KOPT-K1 (cell line): ENCODE measurements around the gene ARSB.

Experiments used
- H3K27ac ChIP-seq: fragments of 200-600 bp; sonication (generic); 2 replicates; pipeline ENCODE4 v1.5.1; 2016; ENCODE audit warnings: antibody characterized with exemption, mild to moderate bottlenecking, low read depth, low read length; ENCODE audit not compliant: poor library complexity, severe bottlenecking
- H3K36me3 ChIP-seq: fragments of 200-600 bp; sonication (generic); 2 replicates; pipeline ENCODE4 v1.5.1; 2017; ENCODE audit warnings: antibody characterized with exemption, mild to moderate bottlenecking, low read length, moderate library complexity; ENCODE audit not compliant: insufficient read depth
- H3K9me3 ChIP-seq: fragments of 200-600 bp; sonication (generic); 2 replicates; pipeline ENCODE4 v1.5.1; 2017; ENCODE audit warnings: antibody characterized with exemption, low read length, mild to moderate bottlenecking; ENCODE audit not compliant: insufficient read depth, poor library complexity, severe bottlenecking

ARSB gene

DNA sequence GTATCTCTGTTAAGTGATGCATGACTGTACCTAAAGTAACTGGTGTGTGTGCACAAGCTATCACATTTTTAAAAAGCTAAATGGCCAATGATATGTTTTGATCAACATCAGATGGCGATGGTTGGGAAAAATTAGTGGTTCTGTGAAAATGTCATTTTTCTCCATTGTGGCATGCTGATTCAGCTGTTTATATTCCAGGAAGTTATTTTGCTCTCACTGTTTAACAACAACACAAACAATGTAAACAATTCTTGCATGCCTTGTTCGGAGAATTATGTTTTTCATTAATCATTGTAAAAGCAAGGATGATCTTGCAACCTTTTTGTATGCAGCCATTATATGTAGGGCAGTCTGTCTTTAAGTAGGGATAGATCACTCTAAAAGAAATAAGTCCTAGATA is 230.5 kb downstream of the ARSB start:
- H3K36me3 ChIP-seq, result no peaks in the 10 kb centered on the region
- no peaks in the 10 kb centered on the region for H3K9me3 ChIP-seq
- H3K27ac ChIP-seq, result no peak overlapping the region

DNA sequence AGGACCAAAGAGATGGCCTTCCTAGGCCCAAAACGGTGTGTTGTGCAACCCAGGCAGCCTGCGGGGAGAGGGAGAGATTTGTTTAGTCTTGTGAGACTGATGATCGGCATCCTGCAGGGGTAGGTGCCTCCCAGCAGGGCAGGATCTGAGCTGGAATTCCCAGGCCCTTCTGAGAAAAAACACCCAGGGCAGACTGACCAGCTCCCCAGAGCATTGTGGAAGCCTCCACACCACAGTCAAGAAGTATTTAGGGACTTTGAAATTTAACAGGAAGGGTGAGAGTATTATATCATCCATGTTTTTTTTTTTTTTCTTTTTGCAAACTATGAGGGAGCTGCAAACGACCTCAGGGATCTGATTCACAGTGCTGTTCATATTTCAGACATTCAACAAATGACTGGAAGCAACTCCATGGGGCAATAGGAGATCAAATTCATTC is 232.0 kb downstream of the ARSB start:
- Histone ChIP-seq H3K9me3 (no peaks in the 10 kb centered on the region), H3K27ac (no peak overlapping the region), H3K36me3 (no peaks in the 10 kb centered on the region)

DNA sequence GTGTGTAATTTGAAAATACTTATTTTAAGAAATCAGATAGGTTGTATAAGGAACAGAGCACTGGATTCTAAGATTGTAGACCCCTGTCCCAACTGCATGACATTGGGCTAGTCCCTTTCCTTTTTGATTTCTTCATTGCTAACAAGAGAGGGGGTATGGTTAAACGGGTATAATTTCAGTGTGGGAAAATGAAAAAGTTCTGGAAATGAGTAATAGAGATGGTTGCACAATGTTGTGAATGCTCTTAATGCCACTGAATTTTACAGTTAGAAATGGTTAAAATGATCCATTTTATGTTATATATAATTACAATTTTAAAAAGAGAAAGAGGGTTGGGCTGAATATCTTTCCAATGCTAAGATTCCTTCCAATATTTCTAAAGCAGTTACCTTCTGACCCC is 233.2 kb downstream of the ARSB start:
- no peaks in the 10 kb centered on the region for H3K9me3 ChIP-seq
- H3K36me3 ChIP-seq, result no peaks in the 10 kb centered on the region
- no peak overlapping the region for H3K27ac ChIP-seq

DNA sequence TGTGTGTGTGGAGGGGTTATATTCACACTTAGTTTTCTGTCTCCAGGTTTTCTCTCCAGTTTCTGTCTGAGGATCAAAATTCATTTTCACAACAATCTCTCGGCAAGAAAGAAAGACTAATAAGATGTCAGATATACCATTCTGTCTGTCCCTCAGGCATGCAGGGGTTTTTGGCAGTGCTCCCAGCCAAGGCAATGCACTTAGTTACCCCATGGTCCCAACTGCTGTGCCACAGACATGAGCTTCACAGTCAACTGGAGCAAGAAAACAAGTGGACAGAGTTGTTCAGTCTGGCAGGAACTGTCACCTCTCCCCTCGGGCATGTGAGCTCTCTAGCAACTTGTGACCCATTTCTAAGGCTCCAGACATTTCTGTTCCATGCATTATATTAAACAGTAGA is 234.8 kb downstream of the ARSB start:
- no peaks in the 10 kb centered on the region for H3K36me3 ChIP-seq
- no peaks in the 10 kb centered on the region for H3K9me3 ChIP-seq
- no peak overlapping the region for H3K27ac ChIP-seq

DNA sequence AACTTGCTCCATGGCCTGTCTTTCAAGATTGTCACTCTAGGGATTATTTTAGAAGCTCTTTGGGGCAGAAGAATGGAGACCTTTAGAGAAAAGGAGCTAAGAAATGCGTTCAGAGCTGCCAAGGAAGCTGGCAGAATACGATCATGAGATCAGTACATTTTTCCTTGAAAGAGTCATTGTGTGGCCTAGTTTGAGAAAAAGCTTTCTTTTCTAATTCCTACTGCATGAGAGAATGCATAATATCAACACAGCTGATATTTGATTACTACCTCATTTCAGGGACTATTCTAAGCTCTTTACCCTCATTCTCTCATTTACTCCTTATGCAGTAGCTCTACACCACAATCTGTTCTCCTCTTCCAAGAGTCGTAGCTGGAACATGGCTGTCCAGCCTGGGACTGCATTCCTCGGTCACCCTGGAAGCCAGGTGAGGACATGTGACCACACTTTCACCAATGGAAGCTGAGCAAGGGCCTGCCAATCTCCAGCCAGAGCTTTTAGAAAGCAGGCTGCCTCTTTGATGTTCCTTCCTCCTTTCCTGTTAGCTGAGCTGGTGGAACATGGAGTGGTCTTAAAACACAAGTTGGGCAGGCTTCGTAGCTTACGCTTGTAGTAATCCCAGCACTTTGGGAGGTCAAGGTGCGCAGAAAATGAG is 237.3 kb downstream of the ARSB start:
- Histone ChIP-seq H3K9me3 (no peaks in the 10 kb centered on the region), H3K36me3 (no peaks in the 10 kb centered on the region), H3K27ac (no peak overlapping the region)

DNA sequence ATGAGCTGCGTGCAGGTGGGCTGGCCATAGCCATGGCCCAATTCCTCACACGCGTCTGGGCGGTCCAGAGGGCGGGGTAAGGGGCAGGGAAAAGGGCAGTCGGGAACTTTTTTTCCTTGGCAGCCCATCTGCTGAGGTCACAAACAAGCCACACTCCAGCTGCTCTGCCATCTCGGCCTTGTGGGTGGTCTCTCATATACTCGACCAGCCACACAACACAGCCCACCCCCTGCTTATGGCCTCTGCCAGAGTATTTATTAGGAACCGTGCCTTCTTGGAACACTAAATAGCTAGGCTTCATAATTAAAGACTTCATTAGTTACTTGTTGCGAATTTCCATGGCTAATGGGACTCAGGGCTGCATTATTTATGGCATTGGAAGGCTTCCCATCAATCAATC is 238.1 kb downstream of the ARSB start:
- Histone ChIP-seq H3K9me3 (no peaks in the 10 kb centered on the region), H3K27ac (no peak overlapping the region), H3K36me3 (no peaks in the 10 kb centered on the region)

DNA sequence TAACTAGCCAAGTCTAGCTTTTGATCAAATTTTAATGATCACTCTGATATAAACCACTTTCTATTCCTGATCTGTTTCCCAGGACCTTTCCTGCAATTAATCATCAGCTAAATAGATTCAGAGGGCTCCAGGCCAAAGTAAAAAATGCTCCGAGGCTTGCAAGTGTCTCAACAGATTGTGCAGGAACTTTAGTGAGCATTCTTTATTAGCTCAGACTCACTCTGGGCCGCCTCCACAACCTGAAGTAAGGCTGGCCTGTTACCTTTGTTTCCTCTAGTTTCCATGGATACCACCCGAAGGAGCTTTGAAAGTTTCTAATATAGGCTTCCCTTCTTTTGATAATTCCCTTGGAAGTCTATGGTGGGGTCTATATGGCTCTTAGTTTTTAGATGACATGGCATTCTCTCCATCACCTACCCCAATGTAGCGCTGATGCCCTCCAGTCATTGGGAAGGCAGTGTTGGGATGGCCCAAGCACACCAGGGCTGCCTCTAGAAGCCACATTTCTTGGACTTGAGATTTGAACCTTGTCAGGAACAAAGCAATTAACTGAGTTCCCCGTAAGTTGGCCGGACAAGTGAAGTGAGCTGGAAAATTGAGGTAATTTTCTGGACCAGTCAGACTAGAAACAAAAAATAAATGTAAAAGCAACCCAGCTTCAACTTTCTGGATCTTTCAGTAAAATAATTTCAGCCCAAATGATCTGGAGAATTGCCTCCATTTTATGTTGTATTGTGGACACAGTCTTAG is 238.9 kb downstream of the ARSB start:
- no peaks in the 10 kb centered on the region for H3K9me3 ChIP-seq
- no peak overlapping the region for H3K27ac ChIP-seq
- no peaks in the 10 kb centered on the region for H3K36me3 ChIP-seq

DNA sequence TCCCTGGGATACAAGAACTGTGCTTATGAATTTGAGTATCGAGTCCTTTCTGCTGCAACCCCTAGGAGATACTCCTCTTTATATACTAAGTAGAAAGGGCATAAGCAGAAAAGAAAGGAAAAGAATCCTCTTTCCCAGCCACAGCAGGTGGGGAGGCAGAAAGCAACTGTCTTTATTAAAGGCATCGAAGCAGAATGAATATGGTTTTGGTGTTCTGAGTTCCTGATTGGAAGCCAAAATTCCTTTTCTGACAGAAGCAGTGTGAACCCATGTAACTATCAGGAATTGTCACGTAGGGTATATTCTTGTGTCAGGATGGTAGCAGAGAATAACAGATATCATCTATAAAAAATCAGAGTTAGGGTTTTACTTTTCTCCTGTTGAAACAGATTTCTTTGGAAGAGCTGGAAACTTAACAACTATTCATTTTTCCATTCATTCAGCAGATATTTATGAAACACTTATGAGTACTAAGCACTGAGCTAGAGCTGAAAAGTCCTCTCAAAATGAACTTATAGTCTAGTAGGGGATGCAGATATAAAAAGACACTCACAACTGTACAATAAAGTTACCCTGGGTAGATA is 240.1 kb downstream of the ARSB start:
- Histone ChIP-seq H3K27ac (no peak overlapping the region), H3K9me3 (no peaks in the 10 kb centered on the region), H3K36me3 (no peaks in the 10 kb centered on the region)

DNA sequence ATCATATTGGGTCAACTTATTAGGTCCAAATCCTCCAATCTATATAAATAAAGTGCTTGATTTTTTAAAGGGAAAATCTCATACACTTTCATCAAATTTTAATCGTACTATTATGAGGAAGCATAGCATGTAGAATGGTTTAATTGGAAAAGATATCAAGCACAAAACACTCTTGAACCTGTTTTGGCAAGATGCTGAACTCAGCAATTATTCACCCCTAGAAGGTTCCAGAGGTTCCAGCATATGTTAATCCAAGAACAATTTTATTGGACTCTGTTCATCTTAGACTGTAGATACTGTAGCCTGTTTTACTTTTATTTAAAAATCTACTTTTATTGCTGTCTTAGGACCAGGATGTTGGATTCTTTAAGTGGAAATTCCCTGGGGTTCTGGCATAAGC is 244.1 kb downstream of the ARSB start:
- Histone ChIP-seq H3K9me3 (no peaks in the 10 kb centered on the region), H3K27ac (no peak overlapping the region)

DNA sequence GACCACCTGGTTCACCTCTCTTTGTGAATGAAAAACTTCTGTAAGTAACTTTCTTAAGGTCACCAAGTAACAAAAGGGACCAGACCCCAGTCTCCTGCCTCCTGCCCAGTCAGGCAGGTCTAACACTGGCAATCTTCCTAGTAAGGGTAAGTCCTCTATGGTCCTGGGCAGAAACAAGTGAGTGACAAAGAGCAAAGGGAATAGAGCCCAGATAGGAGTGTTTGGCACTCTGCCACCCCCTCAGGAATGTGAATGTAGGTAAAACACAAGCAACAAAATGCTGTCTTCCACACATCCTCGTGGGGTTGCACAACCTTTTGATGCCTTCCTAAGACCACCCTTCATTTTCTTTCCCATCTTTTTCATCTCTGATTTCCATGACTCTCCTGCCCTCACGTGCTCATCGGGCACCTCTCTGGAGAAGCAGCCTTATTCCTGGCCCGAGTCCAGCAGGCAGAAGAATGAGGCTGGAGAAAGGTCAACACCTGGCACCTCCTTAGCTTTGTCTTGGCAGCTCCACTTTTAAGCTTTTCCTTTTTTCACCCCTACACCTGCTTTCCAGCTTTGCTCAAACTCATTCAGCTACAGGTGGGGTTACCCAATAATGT is 246.3 kb downstream of the ARSB start:
- no peaks in the 10 kb centered on the region for H3K36me3 ChIP-seq
- H3K27ac ChIP-seq, result no peak overlapping the region
- H3K9me3 ChIP-seq, result no peaks in the 10 kb centered on the region

More for the DNA sequence above, 244.1 kb downstream of the ARSB start:
- no peaks in the 10 kb centered on the region for H3K36me3 ChIP-seq

DNA sequence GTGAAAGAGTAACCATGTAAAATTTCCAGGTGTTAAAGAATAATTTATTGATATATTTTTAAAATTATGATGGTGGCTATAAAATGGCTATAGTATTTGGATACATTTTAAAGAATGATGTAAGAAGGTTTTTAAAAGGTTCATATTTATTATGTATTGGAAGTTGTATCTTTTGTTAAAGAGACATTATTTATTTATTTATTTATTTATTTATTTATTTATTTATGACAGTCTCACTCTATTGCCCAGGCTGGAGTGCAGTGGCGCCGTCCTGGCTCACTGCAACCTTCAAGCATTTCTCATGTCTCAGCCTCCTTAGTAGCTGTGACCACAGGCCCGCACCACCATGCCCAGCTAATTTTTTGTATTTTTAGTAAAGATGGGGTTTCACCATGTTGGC is 247.0 kb downstream of the ARSB start:
- H3K27ac ChIP-seq, result no peak overlapping the region
- H3K36me3 ChIP-seq, result no peaks in the 10 kb centered on the region
- no peaks in the 10 kb centered on the region for H3K9me3 ChIP-seq

DNA sequence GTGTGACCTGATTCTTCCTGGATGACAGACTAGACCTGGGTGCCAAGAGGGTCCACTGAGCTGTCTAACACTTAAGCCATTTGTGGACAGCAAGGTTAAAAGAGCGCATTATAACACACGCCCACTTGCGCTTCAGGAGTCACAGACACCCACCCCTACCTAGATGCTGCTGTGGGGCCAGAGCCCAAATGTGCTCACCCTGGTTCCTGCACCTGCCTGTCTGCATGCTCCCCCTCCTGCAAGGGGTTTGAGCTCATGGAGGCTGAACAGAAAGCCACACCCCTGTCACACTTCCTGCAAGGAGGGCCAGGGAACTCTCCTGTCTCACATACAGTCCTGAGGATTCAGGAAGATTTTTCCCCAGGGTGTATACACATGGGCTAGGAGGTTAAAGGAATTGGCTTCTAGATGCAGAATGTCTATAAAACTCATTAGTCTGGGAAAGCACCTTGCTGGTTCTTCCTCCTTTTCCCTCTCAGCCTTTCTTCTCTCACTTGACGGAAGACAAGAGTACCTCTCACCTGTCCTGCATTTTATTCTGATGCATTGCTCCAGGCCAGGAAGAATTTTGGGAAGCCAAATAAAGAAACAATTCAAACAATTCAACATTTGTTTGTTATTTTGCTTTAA is 249.2 kb downstream of the ARSB start:
- H3K27ac ChIP-seq, result no peak overlapping the region
- no peaks in the 10 kb centered on the region for H3K9me3 ChIP-seq
- no peaks in the 10 kb centered on the region for H3K36me3 ChIP-seq

DNA sequence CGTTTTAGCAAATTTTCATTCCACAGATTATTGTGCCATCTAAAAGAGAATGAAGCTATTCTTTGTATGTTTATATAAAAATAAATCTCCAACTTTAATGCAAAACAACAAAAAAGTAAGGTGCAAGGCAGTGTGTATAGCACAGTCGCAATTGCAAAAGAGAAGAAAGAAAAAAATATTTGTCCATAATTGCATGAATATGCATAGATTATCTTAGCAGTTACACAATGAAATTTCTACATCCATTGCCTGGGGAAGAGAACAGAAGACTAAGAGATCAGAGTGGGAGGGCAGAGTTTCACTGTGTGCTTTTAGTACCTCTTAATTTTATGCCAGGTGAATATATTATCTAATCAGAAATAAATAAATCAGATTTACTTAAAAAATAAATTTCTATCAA is 250.2 kb downstream of the ARSB start:
- no peaks in the 10 kb centered on the region for H3K9me3 ChIP-seq
- H3K36me3 ChIP-seq, result no peaks in the 10 kb centered on the region
- H3K27ac ChIP-seq, result no peak overlapping the region

DNA sequence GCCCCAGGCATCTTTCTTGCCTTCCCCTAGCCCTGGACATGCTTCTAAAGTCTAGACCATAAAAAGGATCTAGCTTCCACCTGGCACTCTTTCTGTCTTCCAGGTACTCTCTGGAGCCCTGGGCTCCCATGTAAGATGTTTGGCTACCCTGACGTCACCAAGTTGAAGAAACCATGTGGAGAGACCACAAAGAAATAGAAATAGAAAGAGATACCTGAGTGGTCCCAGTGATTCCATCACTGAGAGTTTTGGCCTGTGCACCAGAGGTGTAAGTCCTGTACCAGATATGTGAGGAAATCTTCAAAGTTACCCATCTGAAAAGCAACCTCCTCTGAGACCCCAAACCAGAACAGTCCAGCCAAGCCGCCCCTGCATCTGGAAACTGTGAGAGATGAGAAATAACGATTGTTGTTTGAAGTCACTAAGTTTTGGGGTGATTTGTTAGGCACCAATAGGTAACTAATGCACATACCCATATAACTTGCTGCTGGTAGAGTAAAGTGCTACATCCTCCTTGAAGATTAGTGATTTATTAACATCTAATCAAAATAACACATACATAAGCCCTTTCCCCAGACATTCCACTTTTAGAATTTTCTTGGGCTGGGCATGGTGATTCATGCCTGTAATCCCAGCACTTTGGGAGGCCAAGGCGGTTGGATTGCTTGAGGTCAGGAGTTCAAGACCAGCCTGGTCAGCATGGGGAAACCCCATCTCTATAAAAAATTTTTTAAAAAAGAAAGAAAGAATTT is 250.8 kb downstream of the ARSB start:
- Histone ChIP-seq H3K9me3 (no peaks in the 10 kb centered on the region), H3K27ac (no peak overlapping the region), H3K36me3 (no peaks in the 10 kb centered on the region)
